ENCODE measurements around the gene MTA3.
"Not testable (repeated sequence)": the region's sequence is repeated elsewhere in the genome, so short reads cannot be mapped to it uniquely, and the experiment has no call there.

The MTA3 gene

GRCh38 chr2:42618116-42618515, 49.7 kb downstream of the MTA3 start:
- TF ChIP-seq CTCF (IDR thresholded peaks at IDR 0.05; ENCODE audit: low read depth, low read length), result no peak
- no peak for DNase-seq (ENCODE audit: extremely low read depth, low read depth)

GRCh38 chr2:42618972-42619371, 50.5 kb downstream of the MTA3 start:
- DNase-seq (ENCODE audit: extremely low read depth, low read depth), result no peak
- no peak for TF ChIP-seq CTCF (IDR thresholded peaks at IDR 0.05; ENCODE audit: low read depth, low read length)

- DNase-seq (ENCODE audit: extremely low read depth, low read depth), result not testable (repeated sequence)
These were observed 53.2 kb downstream of the MTA3 start for GRCh38 chr2:42621626-42622025.

GRCh38 chr2:42622943-42623676, 54.7 kb downstream of the MTA3 start:
- no peak for DNase-seq (ENCODE audit: extremely low read depth, low read depth)
- no peak for TF ChIP-seq CTCF (IDR thresholded peaks at IDR 0.05; ENCODE audit: low read depth, low read length)

- no peak for TF ChIP-seq CTCF (IDR thresholded peaks at IDR 0.05; ENCODE audit: low read depth, low read length)
These were observed 55.6 kb downstream of the MTA3 start for GRCh38 chr2:42624047-42624446.

GRCh38 chr2:42628024-42628423, 59.6 kb downstream of the MTA3 start:
- DNase-seq (ENCODE audit: extremely low read depth, low read depth), result not testable (repeated sequence)

More at GRCh38 chr2:42624047-42624446, 55.6 kb downstream of the MTA3 start:
- DNase-seq (ENCODE audit: extremely low read depth, low read depth), result no peak

- DNase-seq (ENCODE audit: extremely low read depth, low read depth), result no peak
- TF ChIP-seq CTCF (IDR thresholded peaks at IDR 0.05; ENCODE audit: low read depth, low read length), result no peak
These were observed 68.5 kb downstream of the MTA3 start for GRCh38 chr2:42636934-42637333.

GRCh38 chr2:42638080-42638784, 69.8 kb downstream of the MTA3 start:
- no peak for TF ChIP-seq CTCF (IDR thresholded peaks at IDR 0.05; ENCODE audit: low read depth, low read length)
- DNase-seq (ENCODE audit: extremely low read depth, low read depth), result no peak
